AG10803 (cell line): ENCODE data around the gene SIGLEC10.

Experiments used
- DNase-seq: peaks from one replicate; pipeline ENCODE4 v3.0.0; 2010; ENCODE audit warnings: low read depth
- H3K4me3 ChIP-seq: 2 replicates; pipeline ENCODE4 v1.5.1; 2011; ENCODE audit warnings: mild to moderate bottlenecking, low read length, control low read depth
- TF ChIP-seq, protein P1 (sequence below): conservative IDR thresholded peaks from 2 replicates; pipeline ENCODE4 v1.5.1; 2011; ENCODE audit warnings: mild to moderate bottlenecking, low read length, control low read depth, inconsistent platforms

SIGLEC10 gene

DNA sequence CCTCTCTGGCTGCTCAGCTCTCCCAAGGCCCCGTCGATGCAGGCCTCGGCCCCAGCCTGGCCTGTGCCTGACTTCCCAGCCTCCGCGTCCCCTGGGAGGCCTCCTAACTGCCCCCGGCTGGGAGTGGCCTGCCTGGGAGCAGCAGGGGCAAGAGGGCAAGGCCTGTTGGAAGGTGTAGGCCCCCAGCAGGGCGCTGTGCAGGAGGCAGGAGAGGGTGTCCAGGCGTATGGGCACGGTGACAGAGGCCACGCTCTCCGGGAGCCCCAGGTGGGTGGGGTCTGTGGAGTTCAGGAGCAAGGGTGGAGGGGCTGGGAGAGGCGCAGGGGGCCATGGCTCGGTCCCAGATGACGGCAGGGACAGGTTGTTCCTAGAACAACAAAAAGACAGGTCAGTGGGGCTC, 28.3 kb downstream of the SIGLEC10 start:
- no peak for DNase-seq
- no peak overlapping the region for H3K4me3 ChIP-seq
- TF ChIP-seq, protein P1, sequence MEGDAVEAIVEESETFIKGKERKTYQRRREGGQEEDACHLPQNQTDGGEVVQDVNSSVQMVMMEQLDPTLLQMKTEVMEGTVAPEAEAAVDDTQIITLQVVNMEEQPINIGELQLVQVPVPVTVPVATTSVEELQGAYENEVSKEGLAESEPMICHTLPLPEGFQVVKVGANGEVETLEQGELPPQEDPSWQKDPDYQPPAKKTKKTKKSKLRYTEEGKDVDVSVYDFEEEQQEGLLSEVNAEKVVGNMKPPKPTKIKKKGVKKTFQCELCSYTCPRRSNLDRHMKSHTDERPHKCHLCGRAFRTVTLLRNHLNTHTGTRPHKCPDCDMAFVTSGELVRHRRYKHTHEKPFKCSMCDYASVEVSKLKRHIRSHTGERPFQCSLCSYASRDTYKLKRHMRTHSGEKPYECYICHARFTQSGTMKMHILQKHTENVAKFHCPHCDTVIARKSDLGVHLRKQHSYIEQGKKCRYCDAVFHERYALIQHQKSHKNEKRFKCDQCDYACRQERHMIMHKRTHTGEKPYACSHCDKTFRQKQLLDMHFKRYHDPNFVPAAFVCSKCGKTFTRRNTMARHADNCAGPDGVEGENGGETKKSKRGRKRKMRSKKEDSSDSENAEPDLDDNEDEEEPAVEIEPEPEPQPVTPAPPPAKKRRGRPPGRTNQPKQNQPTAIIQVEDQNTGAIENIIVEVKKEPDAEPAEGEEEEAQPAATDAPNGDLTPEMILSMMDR: no peak

DNA sequence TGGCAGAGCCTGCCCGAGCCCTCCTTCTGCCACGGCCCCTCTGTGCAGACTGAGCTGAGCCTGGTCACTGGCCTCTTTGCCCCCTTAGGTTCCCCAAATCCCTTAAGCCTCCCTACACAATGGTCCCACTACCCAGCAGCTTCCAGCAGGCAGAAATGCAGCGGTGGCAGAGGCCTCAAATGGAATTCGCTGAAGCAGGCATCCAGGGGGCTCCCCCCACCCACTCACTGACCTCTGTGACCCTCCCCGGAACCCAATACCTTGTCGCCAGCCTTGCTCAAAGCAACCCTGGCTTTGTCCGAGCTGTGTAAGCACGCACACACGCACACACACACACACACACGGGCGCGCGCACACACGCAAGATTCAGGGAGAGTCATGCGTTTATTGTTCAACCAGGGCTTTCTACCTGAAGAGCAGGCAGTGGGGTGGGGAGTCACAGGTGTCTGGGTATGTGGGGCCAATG, 29.5 kb downstream of the SIGLEC10 start, which contains the start of gene LIM2:
TSS of gene LIM2 (minus strand) at position 51 of the 466 bp plus-strand sequence. CDS start 531 bp downstream, outside the sequence.
- no peak for DNase-seq
- TF ChIP-seq, protein P1: no peak
- no peak within 1 kb of the TSS for H3K4me3 ChIP-seq

DNA sequence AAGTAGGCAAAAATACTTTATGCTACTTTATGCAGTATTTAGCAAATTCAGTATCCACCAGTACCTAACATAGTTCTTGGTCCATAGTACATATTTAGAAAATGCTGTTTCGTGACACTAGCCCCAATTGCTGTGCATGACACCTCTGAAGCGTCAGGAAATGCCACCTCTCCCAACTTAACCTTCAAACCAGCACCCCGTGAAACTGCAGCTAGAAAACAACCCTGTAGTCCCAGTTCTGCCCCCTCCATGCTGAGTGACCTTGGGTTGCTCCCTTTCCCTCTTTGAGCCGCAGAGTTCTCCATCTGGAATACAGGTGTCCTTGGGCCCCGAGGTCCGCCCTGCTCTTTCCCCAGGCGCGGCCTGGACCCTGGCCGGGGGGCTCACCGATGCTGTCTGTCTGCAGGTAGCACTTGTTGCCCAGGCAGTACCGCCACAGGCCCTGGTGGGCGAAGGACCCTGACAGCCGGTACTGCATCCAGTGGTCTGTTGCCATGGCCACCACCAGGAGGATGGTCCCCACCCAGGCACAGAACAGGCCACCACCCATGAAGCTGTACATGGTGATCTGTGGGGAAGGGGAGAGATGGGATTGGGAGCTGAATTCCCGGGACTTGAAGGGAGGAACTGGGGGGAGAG, 30.4 kb downstream of the SIGLEC10 start:
- TF ChIP-seq, protein P1: no peak
- no peak for DNase-seq
- no peak overlapping the region for H3K4me3 ChIP-seq

DNA sequence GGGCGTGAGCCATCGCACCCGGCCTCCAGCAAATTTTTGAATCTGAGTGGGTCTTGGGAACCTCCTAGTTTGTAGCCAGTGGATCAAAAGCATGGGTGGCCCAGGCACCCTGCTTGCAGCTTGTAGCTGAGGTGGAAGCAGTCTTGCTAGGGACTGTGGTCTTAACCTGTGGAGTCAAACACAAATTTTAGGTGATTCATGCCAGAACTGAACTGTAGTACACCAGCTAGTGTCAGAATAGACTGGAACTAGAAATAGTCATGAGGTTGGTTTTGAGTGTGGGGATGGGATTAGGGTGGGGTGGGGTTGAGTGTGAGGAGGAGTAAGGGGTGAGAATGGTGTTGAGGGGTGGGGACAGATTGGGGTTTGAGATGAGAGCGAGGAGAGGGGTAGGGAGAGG, 35.4 kb downstream of the SIGLEC10 start:
- no peak overlapping the region for H3K4me3 ChIP-seq
- no peak for DNase-seq
- TF ChIP-seq, protein P1: no peak

DNA sequence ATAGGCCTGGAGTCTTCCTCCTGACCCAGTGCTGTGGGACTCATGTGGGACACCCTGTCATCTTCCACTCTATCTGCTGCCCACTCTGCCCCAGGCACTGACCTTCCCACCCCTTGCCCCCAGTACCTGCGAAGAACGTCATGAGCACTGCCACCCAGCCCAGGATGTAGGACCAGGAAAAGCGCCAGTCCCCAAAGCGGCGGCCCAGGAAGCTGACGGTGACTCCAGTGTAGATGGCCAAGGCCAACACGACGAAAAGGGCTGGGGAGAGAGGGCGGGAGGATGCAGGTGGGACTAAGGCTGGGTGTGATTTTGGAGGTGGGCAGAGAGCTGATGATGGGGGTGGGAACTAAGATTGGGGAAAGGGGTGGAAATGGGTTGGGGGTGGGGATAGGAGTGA, 37.1 kb downstream of the SIGLEC10 start:
- no peak for DNase-seq
- TF ChIP-seq, protein P1: no peak
- H3K4me3 ChIP-seq: no peak overlapping the region

DNA sequence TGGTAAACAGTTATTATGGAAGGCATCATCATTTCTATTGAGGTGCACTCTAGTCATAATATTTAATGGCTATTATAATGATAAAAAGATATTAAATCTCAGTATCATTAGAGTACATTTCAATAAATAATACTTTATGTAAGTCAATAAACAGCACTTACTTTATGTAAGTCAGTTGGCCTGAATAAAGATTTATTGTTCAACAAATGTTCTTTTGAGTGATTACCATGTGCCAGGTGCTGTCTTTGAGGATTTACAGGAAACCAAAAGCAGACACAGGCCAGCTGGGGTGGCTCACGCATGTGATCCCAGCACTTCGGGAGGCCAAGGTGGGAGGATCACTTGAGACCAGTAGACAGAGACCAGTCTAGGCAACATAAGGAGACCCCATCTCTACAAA, 40.0 kb downstream of the SIGLEC10 start:
- no peak overlapping the region for H3K4me3 ChIP-seq
- DNase-seq: no peak
- TF ChIP-seq, protein P1: no peak

DNA sequence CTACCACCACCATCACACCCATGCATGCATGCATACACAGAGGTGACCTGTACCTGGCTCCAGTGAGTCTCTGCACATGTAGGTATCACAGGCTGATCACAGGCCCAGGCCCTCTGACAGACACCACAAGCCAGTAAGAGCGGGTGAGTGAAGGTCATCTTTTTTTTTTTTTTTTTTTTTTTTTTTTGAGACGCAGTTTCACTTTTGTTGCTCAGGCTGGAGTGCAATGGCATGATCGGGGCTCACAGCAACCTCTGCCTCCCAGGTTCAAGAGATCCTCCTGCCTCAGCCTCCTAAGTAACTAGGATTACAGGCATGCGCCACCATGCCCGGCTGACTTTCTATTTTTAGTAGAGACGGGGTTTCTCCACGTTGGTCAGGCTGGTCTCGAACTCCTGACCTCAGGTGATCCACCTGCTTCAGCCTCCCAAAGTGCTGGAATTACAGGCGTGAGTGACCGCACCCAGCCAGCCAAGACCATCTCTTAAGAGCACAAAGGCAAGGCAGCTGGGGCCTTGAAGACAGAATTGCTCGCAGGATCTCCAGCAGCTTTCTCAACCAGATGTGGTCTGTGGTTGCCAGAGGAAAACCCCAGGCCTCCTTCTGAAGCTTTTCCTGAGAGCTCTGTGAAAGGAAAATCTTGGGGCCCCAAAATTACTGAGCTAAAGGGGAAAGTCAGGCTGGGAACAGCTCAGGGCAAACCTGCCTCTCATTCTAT, 41.8 kb downstream of the SIGLEC10 start:
- H3K4me3 ChIP-seq: no peak overlapping the region
- DNase-seq: no peak
- TF ChIP-seq, protein P1: no peak
